Osteocyte (in vitro differentiated cells): ENCODE data around the gene NR2F1-AS1. TPM values are rescaled to one million over a fixed set of nuclear protein-coding genes. Genes with fewer than 3 reads are reported as not detected.
"Not testable (repeated sequence)": the region's sequence is repeated elsewhere in the genome, so short reads cannot be mapped to it uniquely, and the experiment has no call there.

Experiments used
- DNase-seq: peaks from one replicate; pipeline ENCODE4 v3.0.0; 2021; ENCODE audit warnings: mixed read lengths; ENCODE audit not compliant: unreplicated experiment; ENCODE audit errors: extremely low spot score
- H3K27ac Mint-ChIP-seq: one replicate; pipeline ENCODE4 v1.8.0; 2021; ENCODE audit warnings: mild to moderate bottlenecking, mixed read lengths; ENCODE audit not compliant: unreplicated experiment
- H3K27me3 Mint-ChIP-seq: one replicate; pipeline ENCODE4 v1.8.0; 2021; ENCODE audit warnings: mixed read lengths; ENCODE audit not compliant: unreplicated experiment
- H3K36me3 Mint-ChIP-seq: one replicate; pipeline ENCODE4 v1.8.0; 2021; ENCODE audit warnings: mixed read lengths; ENCODE audit not compliant: unreplicated experiment
- H3K4me1 Mint-ChIP-seq: one replicate; pipeline ENCODE4 v1.8.0; 2021; ENCODE audit warnings: mixed read lengths; ENCODE audit not compliant: unreplicated experiment
- H3K4me3 Mint-ChIP-seq: one replicate; pipeline ENCODE4 v1.8.0; 2021; ENCODE audit warnings: mild to moderate bottlenecking, moderate library complexity, mixed read lengths; ENCODE audit not compliant: unreplicated experiment
- H3K9me3 Mint-ChIP-seq: one replicate; pipeline ENCODE4 v1.8.0; 2021; ENCODE audit warnings: mixed read lengths; ENCODE audit not compliant: unreplicated experiment
- total RNA-seq: library from RNA; stranded (reverse); gene quantifications from 2 replicates; pipeline ENCODE4 v1.2.1, GENCODE V29; 2021
- TF ChIP-seq, protein P1 (sequence below): fragments of 200-600 bp; sonication (generic); IDR thresholded peaks from 2 replicates; pipeline ENCODE4 v1.5.0; 2021; ENCODE audit warnings: antibody characterized with exemption, mild to moderate bottlenecking, moderate library complexity

NR2F1-AS1 gene
- total RNA-seq, 1 donor from 2014 or later: 40.9 TPM

DNA sequence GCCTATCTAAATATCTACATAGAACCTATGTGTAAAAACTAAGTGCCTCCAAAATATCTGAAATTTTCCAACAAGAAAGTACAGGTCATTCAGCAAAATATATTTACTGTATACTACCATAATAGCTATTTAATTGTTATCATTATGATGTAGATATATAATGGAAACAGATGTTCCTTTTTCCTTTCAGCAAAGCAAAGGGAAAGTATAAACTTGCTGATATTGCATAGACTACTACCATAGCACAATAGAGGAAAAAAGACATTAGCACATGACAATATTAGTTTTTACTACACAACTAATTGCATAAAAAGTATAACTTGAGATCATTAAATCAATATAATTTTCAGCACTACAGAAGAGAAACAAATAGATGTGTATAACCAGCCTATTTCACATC, 14.9 kb downstream of the NR2F1-AS1 start:
- TF ChIP-seq, protein P1, sequence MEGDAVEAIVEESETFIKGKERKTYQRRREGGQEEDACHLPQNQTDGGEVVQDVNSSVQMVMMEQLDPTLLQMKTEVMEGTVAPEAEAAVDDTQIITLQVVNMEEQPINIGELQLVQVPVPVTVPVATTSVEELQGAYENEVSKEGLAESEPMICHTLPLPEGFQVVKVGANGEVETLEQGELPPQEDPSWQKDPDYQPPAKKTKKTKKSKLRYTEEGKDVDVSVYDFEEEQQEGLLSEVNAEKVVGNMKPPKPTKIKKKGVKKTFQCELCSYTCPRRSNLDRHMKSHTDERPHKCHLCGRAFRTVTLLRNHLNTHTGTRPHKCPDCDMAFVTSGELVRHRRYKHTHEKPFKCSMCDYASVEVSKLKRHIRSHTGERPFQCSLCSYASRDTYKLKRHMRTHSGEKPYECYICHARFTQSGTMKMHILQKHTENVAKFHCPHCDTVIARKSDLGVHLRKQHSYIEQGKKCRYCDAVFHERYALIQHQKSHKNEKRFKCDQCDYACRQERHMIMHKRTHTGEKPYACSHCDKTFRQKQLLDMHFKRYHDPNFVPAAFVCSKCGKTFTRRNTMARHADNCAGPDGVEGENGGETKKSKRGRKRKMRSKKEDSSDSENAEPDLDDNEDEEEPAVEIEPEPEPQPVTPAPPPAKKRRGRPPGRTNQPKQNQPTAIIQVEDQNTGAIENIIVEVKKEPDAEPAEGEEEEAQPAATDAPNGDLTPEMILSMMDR: no peak
- H3K36me3 Mint-ChIP-seq: peaks cover 8% of the 10 kb centered on the region
- no peaks in the 10 kb centered on the region for H3K27me3 Mint-ChIP-seq
- no peak overlapping the region for H3K4me3 Mint-ChIP-seq
- H3K9me3 Mint-ChIP-seq: no peaks in the 10 kb centered on the region
- H3K27ac Mint-ChIP-seq: no peak overlapping the region
- no peak for DNase-seq
- peaks cover 41% of the 10 kb centered on the region for H3K4me1 Mint-ChIP-seq

DNA sequence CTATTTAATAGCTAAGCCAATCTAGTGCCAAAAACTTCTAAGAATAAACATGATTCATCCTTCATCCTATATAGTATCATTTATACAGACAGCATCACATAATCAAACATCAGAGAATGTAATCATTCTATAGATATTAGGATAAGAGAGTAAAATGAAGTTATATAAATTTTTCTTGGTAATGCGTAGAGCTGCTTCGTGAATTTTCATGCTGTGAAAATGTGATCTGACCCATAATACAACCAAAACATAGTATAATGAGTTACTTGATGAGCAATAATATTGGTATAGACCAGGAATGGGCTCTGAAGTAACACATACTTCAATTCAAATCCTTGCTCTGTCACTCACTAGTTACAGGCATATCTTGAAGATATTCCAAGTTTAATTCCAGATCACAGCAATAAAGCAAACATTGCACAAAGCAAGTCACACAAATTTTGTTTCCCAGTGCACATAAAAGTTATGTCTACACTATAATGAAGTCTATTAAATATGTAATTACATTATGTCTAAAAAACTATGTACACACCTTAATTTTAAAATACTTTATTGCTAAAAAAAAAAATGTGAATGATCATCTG, 23.9 kb downstream of the NR2F1-AS1 start:
- Mint-ChIP-seq H3K36me3 (peaks cover 59% of the 10 kb centered on the region), H3K4me1 (peaks cover 2% of the 10 kb centered on the region), H3K27me3 (no peaks in the 10 kb centered on the region), H3K9me3 (no peaks in the 10 kb centered on the region), H3K4me3 (no peak overlapping the region), H3K27ac (no peak overlapping the region)
- DNase-seq: no peak
- TF ChIP-seq, protein P1: no peak

DNA sequence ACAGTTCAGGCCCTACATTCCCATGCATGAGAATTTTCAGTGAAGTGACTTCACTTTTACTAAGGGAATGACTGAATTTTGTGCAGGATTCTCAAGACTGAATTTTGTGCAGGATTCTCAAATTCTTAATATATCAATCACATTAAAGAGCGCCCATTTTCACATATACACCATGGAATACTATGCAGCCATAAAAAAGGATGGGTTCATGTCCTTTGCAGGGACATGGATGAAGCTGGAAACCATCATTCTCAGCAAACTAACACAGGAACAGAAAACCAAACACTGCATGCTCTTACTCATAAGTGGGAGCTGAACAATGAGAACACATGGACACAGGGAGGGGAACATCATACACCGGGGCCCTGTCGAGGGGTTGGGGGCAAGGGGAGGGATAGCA, 31.4 kb downstream of the NR2F1-AS1 start:
- DNase-seq, H3K9me3 Mint-ChIP-seq, H3K4me1 Mint-ChIP-seq, H3K27me3 Mint-ChIP-seq, H3K4me3 Mint-ChIP-seq, H3K27ac Mint-ChIP-seq: not testable (repeated sequence)
- H3K36me3 Mint-ChIP-seq: peaks cover 57% of the 10 kb centered on the region

DNA sequence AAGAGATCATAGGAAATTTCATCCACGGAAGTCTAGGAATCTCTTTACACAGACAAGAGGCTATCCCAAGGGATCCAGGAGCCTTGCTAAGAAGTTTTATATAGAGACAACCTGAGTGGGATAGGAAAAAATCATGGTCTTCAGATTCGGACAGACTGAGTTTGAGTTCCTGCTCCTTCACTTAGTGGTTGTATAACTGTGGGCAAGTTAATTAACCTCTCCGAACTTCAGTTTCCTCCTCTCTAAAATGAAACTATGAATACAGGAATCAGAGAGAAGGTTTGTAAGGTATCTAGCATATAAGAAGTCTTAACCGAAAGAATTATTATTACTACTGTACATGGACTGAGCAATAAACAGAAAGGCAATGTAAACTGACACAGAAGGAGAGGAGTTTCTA, 35.1 kb downstream of the NR2F1-AS1 start:
- Mint-ChIP-seq H3K27ac (no peak overlapping the region), H3K4me1 (no peaks in the 10 kb centered on the region), H3K4me3 (no peak overlapping the region), H3K27me3 (no peaks in the 10 kb centered on the region), H3K36me3 (peaks cover 50% of the 10 kb centered on the region), H3K9me3 (peaks cover 4% of the 10 kb centered on the region)
- TF ChIP-seq, protein P1: no peak
- no peak for DNase-seq

DNA sequence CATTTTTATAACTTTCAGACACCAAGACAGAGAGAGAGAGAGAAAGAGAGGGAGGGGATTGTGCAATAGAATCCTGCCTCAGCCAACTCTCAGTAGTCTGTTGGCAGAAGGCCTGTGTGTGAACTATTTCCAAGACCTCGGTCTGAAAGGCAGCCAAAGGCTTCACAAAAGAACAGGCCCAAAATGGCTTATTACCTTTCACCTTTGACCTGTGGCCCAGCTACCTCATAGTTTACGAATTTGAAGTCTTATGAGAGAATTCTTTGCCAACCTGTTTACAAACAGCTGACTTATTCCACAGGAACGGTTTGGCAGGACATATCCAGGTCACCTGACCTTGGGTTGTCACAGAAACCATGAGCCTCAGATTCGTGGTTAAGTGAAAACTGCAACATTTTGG, 48.6 kb downstream of the NR2F1-AS1 start:
- Mint-ChIP-seq H3K4me1 (peaks cover 14% of the 10 kb centered on the region), H3K27me3 (no peaks in the 10 kb centered on the region), H3K4me3 (no peak overlapping the region), H3K9me3 (peaks cover 26% of the 10 kb centered on the region), H3K27ac (no peak overlapping the region), H3K36me3 (peaks cover 58% of the 10 kb centered on the region)
- TF ChIP-seq, protein P1: no peak
- no peak for DNase-seq

DNA sequence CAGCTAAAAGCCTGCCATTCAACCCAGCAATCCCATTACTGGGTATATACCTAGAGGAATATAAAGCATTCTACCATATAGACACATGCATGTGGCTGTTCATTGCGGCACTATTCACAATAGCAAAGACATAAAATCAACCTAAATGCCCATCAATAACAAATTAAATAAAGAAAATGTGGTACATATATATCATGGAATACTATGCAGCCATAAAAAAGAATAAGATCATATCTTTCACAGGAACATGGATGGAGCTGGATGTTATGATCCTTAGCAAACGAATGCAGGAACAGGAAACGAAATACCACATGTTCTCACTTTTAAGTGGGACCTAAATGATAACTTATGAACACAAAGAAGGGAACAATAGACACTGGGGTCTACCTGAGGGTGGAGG, 59.2 kb downstream of the NR2F1-AS1 start:
- not testable (repeated sequence) for DNase-seq, H3K4me3 Mint-ChIP-seq, H3K27me3 Mint-ChIP-seq, H3K27ac Mint-ChIP-seq
- H3K4me1 Mint-ChIP-seq: peaks cover 24% of the 10 kb centered on the region
- peaks cover 70% of the 10 kb centered on the region for H3K36me3 Mint-ChIP-seq
- H3K9me3 Mint-ChIP-seq: peaks cover 46% of the 10 kb centered on the region
